LNCAP (cell line): ENCODE results near the gene S1PR4.

Experiments used
- TF ChIP-seq, protein P1 (sequence below): fragments of 450-650 bp; IDR thresholded peaks from 2 replicates; pipeline ENCODE4 v1.5.1; 2017; ENCODE audit warnings: mild to moderate bottlenecking

Gene S1PR4

GRCh38 chr19:3176715-3177501 lies 1.7 kb upstream of the S1PR4 start:
- TF ChIP-seq, protein P1, sequence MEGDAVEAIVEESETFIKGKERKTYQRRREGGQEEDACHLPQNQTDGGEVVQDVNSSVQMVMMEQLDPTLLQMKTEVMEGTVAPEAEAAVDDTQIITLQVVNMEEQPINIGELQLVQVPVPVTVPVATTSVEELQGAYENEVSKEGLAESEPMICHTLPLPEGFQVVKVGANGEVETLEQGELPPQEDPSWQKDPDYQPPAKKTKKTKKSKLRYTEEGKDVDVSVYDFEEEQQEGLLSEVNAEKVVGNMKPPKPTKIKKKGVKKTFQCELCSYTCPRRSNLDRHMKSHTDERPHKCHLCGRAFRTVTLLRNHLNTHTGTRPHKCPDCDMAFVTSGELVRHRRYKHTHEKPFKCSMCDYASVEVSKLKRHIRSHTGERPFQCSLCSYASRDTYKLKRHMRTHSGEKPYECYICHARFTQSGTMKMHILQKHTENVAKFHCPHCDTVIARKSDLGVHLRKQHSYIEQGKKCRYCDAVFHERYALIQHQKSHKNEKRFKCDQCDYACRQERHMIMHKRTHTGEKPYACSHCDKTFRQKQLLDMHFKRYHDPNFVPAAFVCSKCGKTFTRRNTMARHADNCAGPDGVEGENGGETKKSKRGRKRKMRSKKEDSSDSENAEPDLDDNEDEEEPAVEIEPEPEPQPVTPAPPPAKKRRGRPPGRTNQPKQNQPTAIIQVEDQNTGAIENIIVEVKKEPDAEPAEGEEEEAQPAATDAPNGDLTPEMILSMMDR: no peak

- TF ChIP-seq, protein P1: no peak
These were observed 587 bp downstream of the S1PR4 start for GRCh38 chr19:3178973-3179738.

GRCh38 chr19:3179739-3180293 lies 1.2 kb downstream of the S1PR4 start:
- TF ChIP-seq, protein P1: no peak

DNA sequence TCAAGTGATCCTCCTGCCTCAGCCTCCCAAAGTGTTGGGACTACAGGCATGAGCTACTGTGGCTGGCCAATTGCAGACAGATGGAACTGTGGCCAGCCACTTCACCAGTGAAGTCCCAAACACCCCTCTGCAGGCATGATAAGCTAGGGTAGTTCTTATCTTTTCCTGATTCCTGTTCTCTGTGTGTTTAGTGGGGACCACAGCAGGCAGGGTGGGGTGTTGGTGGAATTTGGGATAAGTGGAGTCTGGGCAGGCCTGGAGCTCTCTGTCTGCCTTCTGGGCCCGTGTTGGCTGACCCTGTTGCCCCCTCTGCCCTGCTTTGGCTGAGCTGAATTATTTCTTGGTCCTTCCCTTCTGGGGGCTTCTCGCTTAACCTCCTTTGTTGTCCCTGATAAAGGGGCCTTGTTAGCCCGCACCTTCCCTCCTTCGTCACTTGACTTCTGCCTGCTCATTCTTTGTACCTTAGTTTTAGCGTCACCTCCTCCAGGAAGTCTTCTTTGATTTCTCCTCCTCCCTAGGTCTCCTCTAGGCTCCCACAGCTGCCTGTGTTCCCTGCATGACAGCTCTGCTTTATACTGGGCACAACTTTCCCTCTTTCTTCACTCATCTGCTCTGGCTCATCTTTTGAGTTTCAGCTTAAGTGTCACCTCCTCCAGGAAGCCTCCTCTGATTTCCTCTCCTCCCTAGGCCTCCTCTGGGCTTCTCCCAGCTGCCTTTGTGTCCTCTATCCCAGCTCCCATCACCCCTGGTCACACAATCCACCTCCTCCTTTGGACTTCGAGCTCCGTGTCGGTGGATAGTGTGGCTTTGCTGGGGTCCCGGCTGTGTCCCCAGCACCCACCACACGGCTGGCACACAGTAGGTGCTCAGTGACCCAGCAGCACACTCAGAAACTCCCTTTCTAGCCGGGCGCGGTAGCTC lies 5.4 kb downstream of the S1PR4 start:
- TF ChIP-seq, protein P1: no peak

DNA sequence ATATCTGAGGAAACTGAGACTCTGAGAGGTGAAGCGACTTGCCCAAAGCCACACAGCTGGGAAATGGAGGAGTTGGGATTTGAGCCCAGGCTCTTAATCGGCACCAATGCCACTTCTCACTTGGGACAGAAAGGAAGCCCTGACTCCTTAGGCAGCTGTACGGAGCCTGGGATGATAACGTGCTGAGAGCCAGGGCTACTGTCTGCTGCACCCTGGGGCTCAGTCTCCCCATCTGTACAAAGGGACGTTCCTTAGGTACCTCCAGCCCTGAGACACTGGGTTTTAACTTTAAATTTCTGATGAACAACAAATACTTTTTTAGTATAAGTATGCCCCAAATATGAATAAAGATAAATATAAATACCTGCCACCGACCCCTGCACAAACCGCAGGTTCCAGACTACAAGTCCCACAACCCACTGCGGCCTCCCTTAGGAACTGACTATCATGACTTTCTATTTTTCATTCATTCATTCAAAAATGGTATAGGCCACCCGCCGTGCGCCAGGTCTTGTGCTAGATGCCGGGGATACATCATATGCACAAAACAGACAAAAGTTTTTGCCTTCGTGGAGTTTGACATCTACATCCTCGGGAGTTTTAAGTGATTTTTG lies 6.4 kb downstream of the S1PR4 start:
- TF ChIP-seq, protein P1: no peak

GRCh38 chr19:3185461-3186159 lies 7.0 kb downstream of the S1PR4 start, which contains the start of gene NCLN:
Gene NCLN (plus strand): TSS chr19:3185930. CDS start chr19:3186031, 101 bp downstream.
- TF ChIP-seq, protein P1: no peak
